GM23338 (cell line): ENCODE data around the gene SYK. TPM values are rescaled to one million over a fixed set of nuclear protein-coding genes. Genes with fewer than 3 reads are reported as not detected.
"Not testable (repeated sequence)": the region's sequence is repeated elsewhere in the genome, so short reads cannot be mapped to it uniquely, and the experiment has no call there.

ENCODE experiments used
- ATAC-seq: fragments of 200-7000 bp; cut with Tn5 transposase; 3 replicates; pipeline ENCODE4 v1.9.1; 2020
- DNase-seq: peaks from one replicate; pipeline ENCODE4 v3.0.0-alpha.2; 2015; ENCODE audit warnings: low spot score
- H2AFZ ChIP-seq: fragments of 200-600 bp; sonication (generic); 2 replicates; pipeline ENCODE4 v1.8.0; 2016; ENCODE audit warnings: antibody characterized with exemption, mild to moderate bottlenecking, moderate library complexity
- H3F3A ChIP-seq: fragments of 200-600 bp; sonication (generic); replicated peaks from 2 replicates; pipeline ENCODE4 v1.8.0; 2017; ENCODE audit warnings: antibody characterized with exemption, mixed run types, low read depth
- H3K27ac ChIP-seq: fragments of 200-600 bp; sonication (generic); 2 replicates; pipeline ENCODE4 v1.6.1; 2016; ENCODE audit warnings: low read depth
- H3K27me3 ChIP-seq: fragments of 200-600 bp; sonication (generic); 2 replicates; pipeline ENCODE4 v1.8.0; 2016; ENCODE audit warnings: mild to moderate bottlenecking, mixed run types, moderate library complexity; ENCODE audit not compliant: insufficient read depth
- H3K36me3 ChIP-seq: fragments of 200-600 bp; sonication (generic); 2 replicates; pipeline ENCODE4 v1.8.0; 2016; ENCODE audit warnings: mild to moderate bottlenecking; ENCODE audit not compliant: insufficient read depth
- H3K4me1 ChIP-seq: fragments of 200-600 bp; sonication (generic); 2 replicates; pipeline ENCODE4 v1.8.0; 2016; ENCODE audit warnings: mild to moderate bottlenecking, moderate library complexity; ENCODE audit not compliant: insufficient read depth
- H3K4me2 ChIP-seq: fragments of 200-600 bp; sonication (generic); 2 replicates; pipeline ENCODE4 v1.7.1; 2017; ENCODE audit warnings: mixed run types
- H3K4me3 ChIP-seq: fragments of 200-600 bp; sonication (generic); 2 replicates; pipeline ENCODE4 v1.6.1; 2016; ENCODE audit warnings: mixed run types
- H3K79me2 ChIP-seq: fragments of 200-600 bp; sonication (generic); replicated peaks from 2 replicates; pipeline ENCODE4 v1.8.0; 2017; ENCODE audit warnings: mild to moderate bottlenecking; ENCODE audit not compliant: insufficient read depth
- H3K9me2 ChIP-seq: fragments of 200-600 bp; sonication (generic); 2 replicates; pipeline ENCODE4 v1.8.0; 2017; ENCODE audit not compliant: insufficient read depth
- H4K20me1 ChIP-seq: fragments of 200-600 bp; sonication (generic); replicated peaks from 2 replicates; pipeline ENCODE4 v1.8.0; 2017; ENCODE audit warnings: mild to moderate bottlenecking; ENCODE audit not compliant: insufficient read depth
- H3K27ac Mint-ChIP-seq: 2 replicates; pipeline ENCODE4 v1.8.0; 2020; ENCODE audit warnings: inconsistent platforms, mild to moderate bottlenecking, moderate library complexity, mixed read lengths
- H3K27me3 Mint-ChIP-seq: 3 replicates; pipeline ENCODE4 v1.8.0; 2022; ENCODE audit warnings: low read depth, mild to moderate bottlenecking, moderate library complexity, mixed read lengths, inconsistent platforms; ENCODE audit not compliant: insufficient read depth, poor library complexity
- H3K36me3 Mint-ChIP-seq: 3 replicates; pipeline ENCODE4 v1.8.0; 2021; ENCODE audit warnings: low read depth, mild to moderate bottlenecking, inconsistent platforms, moderate library complexity, mixed read lengths
- H3K4me1 Mint-ChIP-seq: 3 replicates; pipeline ENCODE4 v1.8.0; 2020; ENCODE audit warnings: mild to moderate bottlenecking, inconsistent platforms, mixed read lengths
- H3K4me3 Mint-ChIP-seq: 3 replicates; pipeline ENCODE4 v1.8.0; 2021; ENCODE audit warnings: moderate library complexity, mild to moderate bottlenecking, inconsistent platforms, mixed read lengths
- H3K9me3 Mint-ChIP-seq: 3 replicates; pipeline ENCODE4 v1.8.0; 2020; ENCODE audit warnings: moderate library complexity, mild to moderate bottlenecking, inconsistent platforms, mixed read lengths
- CREB1 ChIP-seq: fragments of 250-450 bp; sonication (Bioruptor Pico); IDR thresholded peaks from 2 replicates; pipeline ENCODE4 v1.5.0; 2020; ENCODE audit warnings: low read depth, mild to moderate bottlenecking, moderate library complexity
- CTCF ChIP-seq, 2 experiments: fragments of 200-600 bp in 1 of 2; sonication (generic) in 1 of 2; conservative IDR thresholded peaks; 2 replicates each; pipeline versions ENCODE4 v1.5.1 to v1.6.1; 2016 to 2017; ENCODE audit warnings: antibody characterized with exemption in 2 of 2, low read depth in 2 of 2, mild to moderate bottlenecking in 2 of 2, moderate library complexity in 1 of 2
- ETS1 ChIP-seq: IDR thresholded peaks from 2 replicates; pipeline ENCODE4 v1.6.1; 2016; ENCODE audit warnings: antibody characterized with exemption
- EZH2 ChIP-seq: fragments of 200-600 bp; sonication (generic); IDR thresholded peaks from one replicate; pipeline ENCODE4 v1.8.0; 2017; ENCODE audit warnings: antibody characterized with exemption, mild to moderate bottlenecking, low read depth; ENCODE audit not compliant: unreplicated experiment
- EZH2phosphoT487 ChIP-seq: fragments of 200-600 bp; sonication (generic); IDR thresholded peaks from one replicate; pipeline ENCODE4 v1.8.1; 2018; ENCODE audit warnings: antibody characterized with exemption; ENCODE audit not compliant: unreplicated experiment
- JUNB ChIP-seq: IDR thresholded peaks from one replicate; pipeline ENCODE4 v1.6.1; 2016; ENCODE audit warnings: antibody characterized with exemption; ENCODE audit not compliant: unreplicated experiment
- NANOG ChIP-seq: IDR thresholded peaks from 2 replicates; pipeline ENCODE4 v1.6.1; 2016; ENCODE audit warnings: antibody characterized with exemption, borderline replicate concordance
- POLR2AphosphoS5 ChIP-seq: IDR thresholded peaks from 2 replicates; pipeline ENCODE4 v1.6.1; 2016; ENCODE audit warnings: antibody characterized with exemption, low read depth
- REST ChIP-seq: IDR thresholded peaks from one replicate; pipeline ENCODE4 v1.6.1; 2018; ENCODE audit warnings: antibody characterized with exemption; ENCODE audit not compliant: unreplicated experiment
- STAT1 ChIP-seq: IDR thresholded peaks from one replicate; pipeline ENCODE4 v1.6.1; 2016; ENCODE audit warnings: antibody characterized with exemption; ENCODE audit not compliant: unreplicated experiment
- ZNF114 ChIP-seq: fragments of 250-450 bp; sonication (Bioruptor Pico); IDR thresholded peaks from 2 replicates; pipeline ENCODE4 v1.5.0; 2020; ENCODE audit warnings: mild to moderate bottlenecking, moderate library complexity
- ZNF331 ChIP-seq: fragments of 250-450 bp; sonication (Bioruptor Pico); IDR thresholded peaks from 2 replicates; pipeline ENCODE4 v1.5.0; 2020; ENCODE audit warnings: low read depth, mild to moderate bottlenecking, moderate library complexity
- polyA plus RNA-seq: library from polyadenylated mRNA; unstranded; fragments of >200 nt; fragmentation: Nextera tagmentation; extraction: Ambion mirVana; gene quantifications from 2 replicates; pipeline ENCODE4 v1.2.1, GENCODE V29; 2016
- total RNA-seq: library from RNA; depleted of rRNA; stranded (reverse); fragments of >200 nt; shearing (Covaris generic); gene quantifications from 2 replicates; pipeline ENCODE4 v1.2.3, GENCODE V29; 2014

Gene SYK
- total and polyA plus RNA-seq, 2 experiments from 2014 or later, result 1.5 to 5.8 TPM

- not testable (repeated sequence) for H3K4me3 Mint-ChIP-seq, DNase-seq
Observed at GRCh38 chr9:90821236-90821635, 19.6 kb downstream of the SYK start.

GRCh38 chr9:90821697-90822096 is 20.1 kb downstream of the SYK start:
- H3K27ac Mint-ChIP-seq, result no peak overlapping the region
- Histone ChIP-seq H3F3A (no peaks in the 10 kb centered on the region), H3K9me2 (peaks cover 6% of the 10 kb centered on the region; the same call in 1 of the 2 replicates), H3K4me2 (no peak overlapping the region), H3K4me3 (no peak overlapping the region), H3K4me1 (no peaks in the 10 kb centered on the region), H4K20me1 (no peaks in the 10 kb centered on the region), H3K79me2 (no peaks in the 10 kb centered on the region), H2AFZ (no peak overlapping the region), H3K36me3 (no peaks in the 10 kb centered on the region), H3K27me3 (no peaks in the 10 kb centered on the region), H3K27ac (no peak overlapping the region)
- peaks cover 38% of the 10 kb centered on the region for H3K9me3 Mint-ChIP-seq
- H3K4me1 Mint-ChIP-seq, result no peaks in the 10 kb centered on the region
- no peak for DNase-seq
- H3K4me3 Mint-ChIP-seq, result no peak overlapping the region
- H3K27me3 Mint-ChIP-seq, result peaks cover 6% of the 10 kb centered on the region
- ATAC-seq, result no peak
- H3K36me3 Mint-ChIP-seq, result peaks cover 25% of the 10 kb centered on the region
- no peak for TF ChIP-seq POLR2AphosphoS5
- no peak for TF ChIP-seq ZNF331
- no peak for TF ChIP-seq EZH2phosphoT487
- no peak for TF ChIP-seq STAT1
- no peak for TF ChIP-seq CTCF (conservative IDR thresholded peaks at IDR 0.05; ENCODE audit: low read depth in 2 of 2)
- no peak for TF ChIP-seq REST
- no peak for TF ChIP-seq ZNF114 (CRISPR knock-in tag)
- no peak for TF ChIP-seq NANOG
- TF ChIP-seq JUNB, result no peak
- TF ChIP-seq EZH2, result no peak
- TF ChIP-seq ETS1, result no peak
- TF ChIP-seq CREB1 (CRISPR knock-in tag), result no peak

More at GRCh38 chr9:90821236-90821635, 19.6 kb downstream of the SYK start:
- H4K20me1 ChIP-seq, H3K4me1 Mint-ChIP-seq, H3F3A ChIP-seq, H3K4me1 ChIP-seq, ATAC-seq, H3K27me3 ChIP-seq, H3K27ac ChIP-seq, H3K4me3 ChIP-seq, H3K27ac Mint-ChIP-seq, H3K4me2 ChIP-seq, H3K9me2 ChIP-seq, H3K36me3 ChIP-seq, H3K27me3 Mint-ChIP-seq, H2AFZ ChIP-seq, H3K79me2 ChIP-seq: not testable (repeated sequence)
- H3K9me3 Mint-ChIP-seq, result peaks cover 38% of the 10 kb centered on the region
- H3K36me3 Mint-ChIP-seq, result peaks cover 25% of the 10 kb centered on the region
